Smooth muscle cell (in vitro differentiated cells): ENCODE data around the gene ENTPD8. TPM values are rescaled to one million over a fixed set of nuclear protein-coding genes. Genes with fewer than 3 reads are reported as not detected.
A peak's percentile ranks its signal among the peaks of the same experiment; 100 is the strongest.

Experiments used
- microRNA-seq: library from miRNA; unstranded; fragments of <30 nt; microRNA quantifications from one replicate; pipeline ENCODE4, GENCODE V29; 2016; ENCODE audit warnings: borderline number of aligned reads
- polyA plus RNA-seq: library from polyadenylated mRNA; unstranded; fragments of >200 nt; fragmentation: Nextera tagmentation; extraction: Ambion mirVana; gene quantifications from 2 replicates; pipeline ENCODE4 v1.2.1, GENCODE V29; 2016
- total RNA-seq: library from RNA; depleted of rRNA; stranded (reverse); fragments of >200 nt; gene quantifications from 2 replicates; pipeline ENCODE4 v1.2.3, GENCODE V29; 2014

ENTPD8 gene
- total and polyA plus RNA-seq, 2 experiments from 2014 or later, result not detected

Small RNA genes within 50 kb of the gene (microRNA-seq; reads per million reads assigned to microRNA genes)
- gene MIR7114, result 7.0 reads per million, percentile 5 among the genes with 10 or more reads in this experiment

Other genes with a start within 250 kb of the ENTPD8 start
- gene TPRN, start 240.6 kb downstream of the ENTPD8 start, total RNA-seq, result 4.0 and 6.9 TPM in 2 replicates
- gene TPRN, start 240.6 kb downstream of the ENTPD8 start, polyA plus RNA-seq, result 15.0 and 19.0 TPM in 2 replicates
- gene TMEM203, start 235.7 kb downstream of the ENTPD8 start, total RNA-seq, result 30.2 and 31.0 TPM in 2 replicates
- gene TMEM203, start 235.7 kb downstream of the ENTPD8 start, polyA plus RNA-seq, result 53.0 and 55.1 TPM in 2 replicates
- 3.2 and 6.5 TPM in 2 replicates for gene NDOR1, start 235.7 kb downstream of the ENTPD8 start, total RNA-seq
- gene NDOR1, start 235.7 kb downstream of the ENTPD8 start, polyA plus RNA-seq, result 7.7 and 12.5 TPM in 2 replicates
- 0.36 and 0.49 TPM in 2 replicates for gene RNF208, start 219.1 kb downstream of the ENTPD8 start, total RNA-seq
- gene RNF208, start 219.1 kb downstream of the ENTPD8 start, polyA plus RNA-seq, result 1.4 and 1.9 TPM in 2 replicates
- gene CYSRT1, start 216.2 kb downstream of the ENTPD8 start, total RNA-seq, result 2.2 and 2.3 TPM in 2 replicates
- gene CYSRT1, start 216.2 kb downstream of the ENTPD8 start, polyA plus RNA-seq, result 1.3 and 2.4 TPM in 2 replicates
- not detected in 2 replicates for gene RNF224, start 213.9 kb downstream of the ENTPD8 start, total RNA-seq
- gene RNF224, start 213.9 kb downstream of the ENTPD8 start, polyA plus RNA-seq, result not detected in 2 replicates
- gene SLC34A3, start 210.5 kb downstream of the ENTPD8 start, total RNA-seq, result not detected in 2 replicates
- gene SLC34A3, start 210.5 kb downstream of the ENTPD8 start, polyA plus RNA-seq, result not detected in 2 replicates
- 154 and 164 TPM in 2 replicates for gene TUBB4B, start 200.1 kb downstream of the ENTPD8 start, total RNA-seq
- gene TUBB4B, start 200.1 kb downstream of the ENTPD8 start, polyA plus RNA-seq, result 317 and 331 TPM in 2 replicates
- not detected in 2 replicates for gene STPG3, start 190.1 kb downstream of the ENTPD8 start, total RNA-seq
- gene STPG3, start 190.1 kb downstream of the ENTPD8 start, polyA plus RNA-seq, result not detected in 2 replicates
- gene NELFB, start 186.0 kb downstream of the ENTPD8 start, total RNA-seq, result 23.3 and 31.8 TPM in 2 replicates
- 60.9 and 66.6 TPM in 2 replicates for gene NELFB, start 186.0 kb downstream of the ENTPD8 start, polyA plus RNA-seq
- gene TOR4A, start 163.6 kb downstream of the ENTPD8 start, total RNA-seq, result 4.6 and 6.3 TPM in 2 replicates
- gene TOR4A, start 163.6 kb downstream of the ENTPD8 start, polyA plus RNA-seq, result 5.5 and 10.7 TPM in 2 replicates
- gene NRARP, start 139.1 kb downstream of the ENTPD8 start, total RNA-seq, result 2.0 and 3.7 TPM in 2 replicates
- gene NRARP, start 139.1 kb downstream of the ENTPD8 start, polyA plus RNA-seq, result 1.7 and 3.0 TPM in 2 replicates
- gene EXD3, start 18.2 kb downstream of the ENTPD8 start, total RNA-seq, result 3.1 and 10.4 TPM in 2 replicates
- 12.5 and 15.7 TPM in 2 replicates for gene EXD3, start 18.2 kb downstream of the ENTPD8 start, polyA plus RNA-seq
- 0.09 and 0.90 TPM in 2 replicates for gene NOXA1, start 18.0 kb downstream of the ENTPD8 start, total RNA-seq
- gene NOXA1, start 18.0 kb downstream of the ENTPD8 start, polyA plus RNA-seq, result 0.81 and 3.8 TPM in 2 replicates
- gene NSMF, start 18.0 kb upstream of the ENTPD8 start, total RNA-seq, result 25.2 and 30.9 TPM in 2 replicates
- 48.5 and 55.9 TPM in 2 replicates for gene NSMF, start 18.0 kb upstream of the ENTPD8 start, polyA plus RNA-seq
- 0.67 TPM in 1 of 2 replicates, not detected in the other for gene PNPLA7, start 109.0 kb upstream of the ENTPD8 start, total RNA-seq
- gene PNPLA7, start 109.0 kb upstream of the ENTPD8 start, polyA plus RNA-seq, result 0.46 and 1.1 TPM in 2 replicates
- gene MRPL41, start 110.5 kb upstream of the ENTPD8 start, total RNA-seq, result 33.5 and 42.9 TPM in 2 replicates
- 83.2 and 85.7 TPM in 2 replicates for gene MRPL41, start 110.5 kb upstream of the ENTPD8 start, polyA plus RNA-seq
- gene DPH7, start 137.6 kb upstream of the ENTPD8 start, total RNA-seq, result 14.1 and 18.2 TPM in 2 replicates
- gene DPH7, start 137.6 kb upstream of the ENTPD8 start, polyA plus RNA-seq, result 21.8 and 29.0 TPM in 2 replicates
- 13.5 and 16.6 TPM in 2 replicates for gene ZMYND19, start 149.2 kb upstream of the ENTPD8 start, total RNA-seq
- gene ZMYND19, start 149.2 kb upstream of the ENTPD8 start, polyA plus RNA-seq, result 37.8 and 41.8 TPM in 2 replicates
- 10.0 and 18.7 TPM in 2 replicates for gene ARRDC1, start 164.3 kb upstream of the ENTPD8 start, total RNA-seq
- 16.7 and 36.3 TPM in 2 replicates for gene ARRDC1, start 164.3 kb upstream of the ENTPD8 start, polyA plus RNA-seq
- gene EHMT1, start 177.6 kb upstream of the ENTPD8 start, total RNA-seq, result 23.1 and 25.6 TPM in 2 replicates
- 34.1 and 56.6 TPM in 2 replicates for gene EHMT1, start 177.6 kb upstream of the ENTPD8 start, polyA plus RNA-seq